GM12878 (cell line): ENCODE measurements around the gene LAMP1. TPM values are rescaled to one million over a fixed set of nuclear protein-coding genes. Genes with fewer than 3 reads are reported as not detected.
A peak's percentile ranks its signal among the peaks of the same experiment; 100 is the strongest.

Experiments used
- ATAC-seq: fragments of 200-7000 bp; cut with Tn5 transposase; 3 replicates; pipeline ENCODE4 v1.9.1; 2020; ENCODE audit warnings: mild to moderate bottlenecking, moderate library complexity
- BruUV-seq: library from RNA; stranded (reverse); fragments of 400-500 nt; replicated peaks from 2 replicates; lab custom pipeline; 2021; lab: Mats Ljungman, UMichigan
- CTCF ChIA-PET: fragments of 300-600 bp; sonication (Branson Sonifier 250); formaldehyde crosslinking; extraction: SDS; loops from one replicate; lab custom pipeline; 2021; ENCODE audit warnings: inconsistent platforms; lab: Yijun Ruan, JAX
- POLR2A ChIA-PET: fragments of 350-600 bp; formaldehyde crosslinking; extraction: SDS; loops from one replicate; lab custom pipeline; 2021; ENCODE audit warnings: inconsistent platforms; lab: Charles Lee
- RAD21 ChIA-PET: fragments of 300-600 bp; sonication (Branson Sonifier 250); formaldehyde crosslinking; loops from one replicate; lab custom pipeline; 2023; ENCODE audit warnings: antibody characterized with exemption; ENCODE audit not compliant: unreplicated experiment; lab: Charles Lee
- SMC1A ChIA-PET: fragments of 300-600 bp; sonication (Branson Sonifier 250); formaldehyde crosslinking; loops from one replicate; lab custom pipeline; 2023; ENCODE audit not compliant: unreplicated experiment, uncharacterized antibody; lab: Charles Lee
- DNase-seq: peaks from one replicate; pipeline ENCODE4 v3.0.0-alpha.2; 2011; ENCODE audit warnings: low read depth, low spot score
- FAIRE-seq: peaks from 3 replicates; lab custom pipeline; 2011; peaks lifted over from hg19 to GRCh38; lab: Jason Lieb, UNC
- H2AFZ ChIP-seq: 2 replicates; pipeline ENCODE4 v1.6.0; 2011; ENCODE audit warnings: low read depth, low read length, control low read depth; ENCODE audit not compliant: control insufficient read depth
- H3K27ac ChIP-seq: 2 replicates; pipeline ENCODE4 v1.5.1; 2011; ENCODE audit warnings: control low read depth; ENCODE audit not compliant: control insufficient read depth, insufficient read depth
- H3K27me3 ChIP-seq, 2 experiments: replicated peaks in 1 of 2; 2 replicates each; pipeline versions ENCODE4 v1.6.0 to v1.6.1; 2011; ENCODE audit warnings: low read length in 1 of 2; ENCODE audit not compliant: control insufficient read depth in 2 of 2, insufficient read depth in 2 of 2
- H3K36me3 ChIP-seq, 2 experiments: 2 replicates each; pipeline ENCODE4 v1.5.1; 2011; ENCODE audit warnings: low read length in 1 of 2; ENCODE audit not compliant: control insufficient read depth in 2 of 2, insufficient read depth in 2 of 2
- H3K4me1 ChIP-seq: 2 replicates; pipeline ENCODE4 v1.6.1; 2011; ENCODE audit warnings: mild to moderate bottlenecking, low read length, moderate library complexity, mixed read lengths; ENCODE audit not compliant: control insufficient read depth, insufficient read depth
- H3K4me2 ChIP-seq: 2 replicates; pipeline ENCODE4 v1.6.0; 2011; ENCODE audit warnings: control low read depth; ENCODE audit not compliant: control insufficient read depth, insufficient read depth
- H3K4me3 ChIP-seq: fragments of 200-600 bp; sonication (generic); 2 replicates; pipeline ENCODE4 v1.5.1; 2016
- H3K79me2 ChIP-seq: 2 replicates; pipeline ENCODE4 v1.6.0; 2011; ENCODE audit warnings: low read length; ENCODE audit not compliant: control insufficient read depth, insufficient read depth
- H3K9ac ChIP-seq: 2 replicates; pipeline ENCODE4 v1.8.0; 2011; ENCODE audit warnings: low read length, control low read depth, mixed read lengths; ENCODE audit not compliant: control insufficient read depth, insufficient read depth
- H3K9me3 ChIP-seq: replicated peaks from 3 replicates; pipeline ENCODE4 v1.5.1; 2011; ENCODE audit warnings: mild to moderate bottlenecking, low read length; ENCODE audit not compliant: control insufficient read depth, insufficient read depth
- H4K20me1 ChIP-seq: 2 replicates; pipeline ENCODE4 v1.6.0; 2011; ENCODE audit not compliant: control insufficient read depth, insufficient read depth
- CHD1 ChIP-seq: IDR thresholded peaks from 2 replicates; pipeline ENCODE4 v1.6.1; 2012; ENCODE audit warnings: low read depth, low read length, improper control_type of control experiment
- CHD4 ChIP-seq: fragments of 200-600 bp; sonication (generic); IDR thresholded peaks from 2 replicates; pipeline ENCODE4 v1.6.1; 2016; ENCODE audit warnings: mild to moderate bottlenecking
- MTA3 ChIP-seq: IDR thresholded peaks from 2 replicates; pipeline ENCODE4 v1.6.1; 2012; ENCODE audit warnings: low read length, inconsistent platforms, borderline replicate concordance
- NFIC ChIP-seq: IDR thresholded peaks from 2 replicates; pipeline ENCODE4 v1.6.1; 2012; ENCODE audit warnings: low read depth, mild to moderate bottlenecking, inconsistent platforms, low read length, moderate library complexity
- NRF1 ChIP-seq: conservative IDR thresholded peaks from 2 replicates; pipeline ENCODE4 v1.6.1; 2011; ENCODE audit warnings: mild to moderate bottlenecking, low read depth, low read length, improper control_type of control experiment
- RUNX3 ChIP-seq: IDR thresholded peaks from 2 replicates; pipeline ENCODE4 v1.6.1; 2012; ENCODE audit warnings: low read length, inconsistent platforms
- SMARCA5 ChIP-seq: fragments of 450-650 bp; IDR thresholded peaks from 2 replicates; pipeline ENCODE4 v1.6.1; 2017; ENCODE audit warnings: mild to moderate bottlenecking
- WGBS: methylation state at CpG from one replicate; pipeline ENCODE4 v1.1.6; 2016; ENCODE audit warnings: low lambda C conversion rate; ENCODE audit not compliant: insufficient replicate concordance, insufficient coverage; ENCODE audit errors: missing lambda C conversion rate; 5-methylcytosine and 5-hydroxymethylcytosine counted together
- in situ Hi-C: fragments of 300-500 bp; cut with MboI; formaldehyde crosslinking; loops from 9 replicates; pipeline ENCODE4 v1.14.3; 2018; ENCODE audit warnings: mixed read lengths
- intact Hi-C: fragments of 100-400 bp; cut with micrococcal nuclease; formaldehyde crosslinking; loops from one replicate; pipeline ENCODE4 v1.14.2; 2022; ENCODE audit not compliant: unreplicated experiment
- polyA plus RNA-seq, 11 experiments: library from polyadenylated mRNA; depleted of rRNA in 4 of 11; unstranded in 6 of 11; stranded (reverse) in 5 of 11; fragments of >200 nt; fragmentation: Nextera tagmentation in 4 of 11; fragmentation: Illumina TruSeq in 1 of 11; extraction: Ambion mirVana in 4 of 11; extraction: Trizol in 1 of 11; gene quantifications; 1 replicate in 1 of 11; 2 replicates in 10 of 11; pipeline versions ENCODE4 v1.2.1 to v1.2.3, GENCODE V29; 2011 to 2016; ENCODE audit warnings: inconsistent platforms in 2 of 11, missing spikeins in 2 of 11, low read depth in 1 of 11
- total RNA-seq, 4 experiments: library from RNA; depleted of rRNA in 3 of 4; stranded (reverse); fragments of >200 nt in 3 of 4; fragmentation: Illumina TruSeq in 1 of 4; extraction: Trizol in 1 of 4; gene quantifications; 2 replicates each; pipeline versions ENCODE4 v1.2.1 to v1.2.3, GENCODE V29; 2013 to 2021
- TF ChIP-seq, protein P1 (sequence below): fragments of 450-650 bp; IDR thresholded peaks from 2 replicates; pipeline ENCODE4 v1.6.1; 2018; ENCODE audit warnings: borderline replicate concordance, mild to moderate bottlenecking; ENCODE audit not compliant: partially characterized antibody
- TF ChIP-seq, protein P2 (sequence below): IDR thresholded peaks from 2 replicates; pipeline ENCODE4 v1.6.1; 2011; ENCODE audit warnings: mild to moderate bottlenecking, low read depth, low read length, moderate library complexity; ENCODE audit not compliant: insufficient replicate concordance
- TF ChIP-seq, protein P3 (sequence below), 3 experiments: IDR thresholded peaks in 2 of 3; conservative IDR thresholded peaks in 1 of 3; 2 replicates each; pipeline ENCODE4 v1.5.1; 2011; ENCODE audit warnings: low read depth in 3 of 3, low read length in 3 of 3, mild to moderate bottlenecking in 3 of 3, control low read depth in 2 of 3, moderate library complexity in 2 of 3, inconsistent platforms in 1 of 3, mixed read lengths in 1 of 3; ENCODE audit not compliant: control insufficient read depth in 2 of 3, insufficient read depth in 1 of 3; ENCODE audit errors: extremely low read depth in 1 of 3
- TF ChIP-seq, protein P4 (sequence below): IDR thresholded peaks from 2 replicates; pipeline ENCODE4 v1.6.1; 2011; ENCODE audit warnings: low read depth, mild to moderate bottlenecking, low read length, moderate library complexity, borderline replicate concordance; ENCODE audit errors: extremely low read depth
- TF ChIP-seq, protein P5 (sequence below): fragments of 450-650 bp; IDR thresholded peaks from 2 replicates; pipeline ENCODE4 v1.6.1; 2017; ENCODE audit warnings: borderline replicate concordance
- TF ChIP-seq, protein P6 (sequence below): IDR thresholded peaks from 2 replicates; pipeline ENCODE4 v1.6.1; 2012; ENCODE audit warnings: low read depth, low read length, improper control_type of control experiment

LAMP1 gene
- total and polyA plus RNA-seq, 10 of the 15 experiments (the other 5 are each of a cell fraction or from before 2014, with no cell fraction given), result 2.5 to 83.0 (median 32.7) TPM

DNA sequence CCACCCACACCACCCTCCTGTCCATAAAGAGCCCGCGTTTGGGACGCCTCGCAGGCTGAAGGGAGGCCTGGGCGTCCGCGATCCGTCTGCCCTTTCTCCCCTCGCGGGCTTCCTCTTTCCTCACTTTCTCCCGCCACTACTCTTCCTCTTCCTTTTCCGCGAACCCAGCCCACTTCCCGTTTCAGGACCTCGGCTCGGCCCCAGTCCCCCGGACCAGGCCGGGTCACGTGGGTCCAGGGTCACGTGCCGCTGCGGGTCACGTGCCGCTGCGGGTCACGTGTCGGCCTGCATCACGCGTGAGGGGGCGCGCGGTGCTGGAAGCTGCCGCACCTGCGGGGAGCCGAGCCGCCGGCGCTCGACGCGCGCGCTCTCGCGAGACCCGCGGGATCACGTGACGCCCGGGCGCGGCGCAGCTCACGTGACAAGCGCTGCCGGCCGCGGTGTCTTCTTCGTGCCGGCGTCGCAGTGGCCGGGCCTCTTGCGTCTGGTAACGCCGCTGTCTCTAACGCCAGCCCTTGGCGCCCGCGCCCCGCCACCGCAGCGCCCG lies at the start of gene LAMP1 (continued):
- TF ChIP-seq, protein P1, sequence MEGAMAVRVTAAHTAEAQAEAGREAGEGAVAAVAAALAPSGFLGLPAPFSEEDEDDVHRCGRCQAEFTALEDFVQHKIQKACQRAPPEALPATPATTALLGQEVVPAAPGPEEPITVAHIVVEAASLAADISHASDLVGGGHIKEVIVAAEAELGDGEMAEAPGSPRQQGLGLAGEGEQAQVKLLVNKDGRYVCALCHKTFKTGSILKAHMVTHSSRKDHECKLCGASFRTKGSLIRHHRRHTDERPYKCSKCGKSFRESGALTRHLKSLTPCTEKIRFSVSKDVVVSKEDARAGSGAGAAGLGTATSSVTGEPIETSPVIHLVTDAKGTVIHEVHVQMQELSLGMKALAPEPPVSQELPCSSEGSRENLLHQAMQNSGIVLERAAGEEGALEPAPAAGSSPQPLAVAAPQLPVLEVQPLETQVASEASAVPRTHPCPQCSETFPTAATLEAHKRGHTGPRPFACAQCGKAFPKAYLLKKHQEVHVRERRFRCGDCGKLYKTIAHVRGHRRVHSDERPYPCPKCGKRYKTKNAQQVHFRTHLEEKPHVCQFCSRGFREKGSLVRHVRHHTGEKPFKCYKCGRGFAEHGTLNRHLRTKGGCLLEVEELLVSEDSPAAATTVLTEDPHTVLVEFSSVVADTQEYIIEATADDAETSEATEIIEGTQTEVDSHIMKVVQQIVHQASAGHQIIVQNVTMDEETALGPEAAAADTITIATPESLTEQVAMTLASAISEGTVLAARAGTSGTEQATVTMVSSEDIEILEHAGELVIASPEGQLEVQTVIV, result peak; percentile 84
- TF ChIP-seq, protein P2, sequence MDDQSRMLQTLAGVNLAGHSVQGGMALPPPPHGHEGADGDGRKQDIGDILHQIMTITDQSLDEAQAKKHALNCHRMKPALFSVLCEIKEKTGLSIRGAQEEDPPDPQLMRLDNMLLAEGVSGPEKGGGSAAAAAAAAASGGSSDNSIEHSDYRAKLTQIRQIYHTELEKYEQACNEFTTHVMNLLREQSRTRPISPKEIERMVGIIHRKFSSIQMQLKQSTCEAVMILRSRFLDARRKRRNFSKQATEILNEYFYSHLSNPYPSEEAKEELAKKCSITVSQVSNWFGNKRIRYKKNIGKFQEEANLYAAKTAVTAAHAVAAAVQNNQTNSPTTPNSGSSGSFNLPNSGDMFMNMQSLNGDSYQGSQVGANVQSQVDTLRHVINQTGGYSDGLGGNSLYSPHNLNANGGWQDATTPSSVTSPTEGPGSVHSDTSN, result no peak
- TF ChIP-seq CHD1 (0 out of 2 replicates have a peak, but pooled peaks have one; percentile 23), NRF1 (no peak)

DNA sequence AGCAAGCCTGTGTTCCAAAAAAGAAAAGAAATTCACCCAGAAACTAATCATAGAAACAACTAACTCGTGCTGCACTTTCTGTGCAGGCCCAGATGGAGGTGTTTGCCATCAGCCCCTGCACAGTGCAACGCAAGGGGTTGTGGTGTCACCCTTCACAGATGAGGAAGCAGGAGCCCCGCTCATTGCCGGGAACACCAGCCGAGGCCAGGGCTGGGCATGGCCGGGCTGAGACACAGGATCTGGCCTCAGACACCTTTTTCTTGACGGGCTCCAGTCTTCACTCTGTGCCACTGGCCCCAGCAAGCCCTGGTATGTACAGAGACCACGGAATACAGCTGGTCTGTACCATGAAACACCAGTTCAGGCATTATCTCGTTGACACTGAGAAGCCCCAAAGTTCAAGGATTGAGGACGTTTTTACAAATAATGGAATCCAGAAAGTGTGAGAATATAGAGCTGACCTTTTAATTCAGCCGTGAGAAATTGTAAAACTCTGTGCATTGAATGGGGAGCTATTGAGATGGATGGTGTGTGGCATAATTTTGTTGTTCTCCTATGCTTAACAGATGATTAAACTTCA lies 44.4 kb upstream of the LAMP1 start:
- RAD21 ChIA-PET, result interaction anchor here (0.6 kb wide), 1 partner anchor 18 kb away, joined by 3 read pairs; no protein-coding TSS in a partner anchor
- Histone ChIP-seq H3K4me3 (no peak overlapping the region), H3K4me2 (no peak overlapping the region), H3K79me2 (no peaks in the 10 kb centered on the region), H3K9ac (no peak overlapping the region), H3K36me3 (peaks cover 13 to 19% of the 10 kb centered on the region in 2 experiments), H3K9me3 (no peaks in the 10 kb centered on the region), H3K27me3 (no peaks in the 10 kb centered on the region), H4K20me1 (no peaks in the 10 kb centered on the region), H3K4me1 (no peaks in the 10 kb centered on the region), H3K27ac (no peak overlapping the region), H2AFZ (no peak overlapping the region)
- in situ Hi-C loops (no loop called here), intact Hi-C loops (no loop called here)
- CTCF ChIA-PET, result no interaction called here
- DNase-seq (no peak), ATAC-seq (no peak), FAIRE-seq (no peak)
- POLR2A ChIA-PET, result no interaction called here
- SMC1A ChIA-PET, result no interaction called here
- 92% methylated on average over 11 of the region's 11 CpGs for WGBS
- BruUV-seq, result no TSS peak
- TF ChIP-seq, protein P3, sequence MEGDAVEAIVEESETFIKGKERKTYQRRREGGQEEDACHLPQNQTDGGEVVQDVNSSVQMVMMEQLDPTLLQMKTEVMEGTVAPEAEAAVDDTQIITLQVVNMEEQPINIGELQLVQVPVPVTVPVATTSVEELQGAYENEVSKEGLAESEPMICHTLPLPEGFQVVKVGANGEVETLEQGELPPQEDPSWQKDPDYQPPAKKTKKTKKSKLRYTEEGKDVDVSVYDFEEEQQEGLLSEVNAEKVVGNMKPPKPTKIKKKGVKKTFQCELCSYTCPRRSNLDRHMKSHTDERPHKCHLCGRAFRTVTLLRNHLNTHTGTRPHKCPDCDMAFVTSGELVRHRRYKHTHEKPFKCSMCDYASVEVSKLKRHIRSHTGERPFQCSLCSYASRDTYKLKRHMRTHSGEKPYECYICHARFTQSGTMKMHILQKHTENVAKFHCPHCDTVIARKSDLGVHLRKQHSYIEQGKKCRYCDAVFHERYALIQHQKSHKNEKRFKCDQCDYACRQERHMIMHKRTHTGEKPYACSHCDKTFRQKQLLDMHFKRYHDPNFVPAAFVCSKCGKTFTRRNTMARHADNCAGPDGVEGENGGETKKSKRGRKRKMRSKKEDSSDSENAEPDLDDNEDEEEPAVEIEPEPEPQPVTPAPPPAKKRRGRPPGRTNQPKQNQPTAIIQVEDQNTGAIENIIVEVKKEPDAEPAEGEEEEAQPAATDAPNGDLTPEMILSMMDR (IDR thresholded peaks at IDR 0.05 in 2 of 3, conservative IDR thresholded peaks at IDR 0.05 in 1 of 3; ENCODE audit: control insufficient read depth in 2 of 3, extremely low read depth in 1 of 3, insufficient read depth in 1 of 3, low read depth in 3 of 3, low read length in 3 of 3), result no peak
- TF ChIP-seq, protein P4, sequence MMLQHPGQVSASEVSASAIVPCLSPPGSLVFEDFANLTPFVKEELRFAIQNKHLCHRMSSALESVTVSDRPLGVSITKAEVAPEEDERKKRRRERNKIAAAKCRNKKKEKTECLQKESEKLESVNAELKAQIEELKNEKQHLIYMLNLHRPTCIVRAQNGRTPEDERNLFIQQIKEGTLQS, result no peak
- TF ChIP-seq RUNX3 (no peak), NFIC (no peak), MTA3 (no peak), SMARCA5 (no peak), CHD4 (no peak)
- TF ChIP-seq, protein P5, sequence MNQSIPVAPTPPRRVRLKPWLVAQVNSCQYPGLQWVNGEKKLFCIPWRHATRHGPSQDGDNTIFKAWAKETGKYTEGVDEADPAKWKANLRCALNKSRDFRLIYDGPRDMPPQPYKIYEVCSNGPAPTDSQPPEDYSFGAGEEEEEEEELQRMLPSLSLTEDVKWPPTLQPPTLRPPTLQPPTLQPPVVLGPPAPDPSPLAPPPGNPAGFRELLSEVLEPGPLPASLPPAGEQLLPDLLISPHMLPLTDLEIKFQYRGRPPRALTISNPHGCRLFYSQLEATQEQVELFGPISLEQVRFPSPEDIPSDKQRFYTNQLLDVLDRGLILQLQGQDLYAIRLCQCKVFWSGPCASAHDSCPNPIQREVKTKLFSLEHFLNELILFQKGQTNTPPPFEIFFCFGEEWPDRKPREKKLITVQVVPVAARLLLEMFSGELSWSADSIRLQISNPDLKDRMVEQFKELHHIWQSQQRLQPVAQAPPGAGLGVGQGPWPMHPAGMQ, result no peak
- TF ChIP-seq, protein P6, sequence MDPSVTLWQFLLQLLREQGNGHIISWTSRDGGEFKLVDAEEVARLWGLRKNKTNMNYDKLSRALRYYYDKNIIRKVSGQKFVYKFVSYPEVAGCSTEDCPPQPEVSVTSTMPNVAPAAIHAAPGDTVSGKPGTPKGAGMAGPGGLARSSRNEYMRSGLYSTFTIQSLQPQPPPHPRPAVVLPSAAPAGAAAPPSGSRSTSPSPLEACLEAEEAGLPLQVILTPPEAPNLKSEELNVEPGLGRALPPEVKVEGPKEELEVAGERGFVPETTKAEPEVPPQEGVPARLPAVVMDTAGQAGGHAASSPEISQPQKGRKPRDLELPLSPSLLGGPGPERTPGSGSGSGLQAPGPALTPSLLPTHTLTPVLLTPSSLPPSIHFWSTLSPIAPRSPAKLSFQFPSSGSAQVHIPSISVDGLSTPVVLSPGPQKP, result no peak
